CD4-positive, alpha-beta T cell treated with Interleukin-2 at 100 ng/mL for 4 hours (primary cell): ENCODE data around the gene TMEM121.
"Not testable (repeated sequence)": the region's sequence is repeated elsewhere in the genome, so short reads cannot be mapped to it uniquely, and the experiment has no call there.

Experiments
- DNase-seq: peaks from one replicate; pipeline ENCODE4 v3.0.0-alpha.2; 2020; ENCODE audit warnings: low spot score

Gene TMEM121

GRCh38 chr14:105528586-105529318 is 2.4 kb downstream of the TMEM121 start:
- no peak for DNase-seq

DNA sequence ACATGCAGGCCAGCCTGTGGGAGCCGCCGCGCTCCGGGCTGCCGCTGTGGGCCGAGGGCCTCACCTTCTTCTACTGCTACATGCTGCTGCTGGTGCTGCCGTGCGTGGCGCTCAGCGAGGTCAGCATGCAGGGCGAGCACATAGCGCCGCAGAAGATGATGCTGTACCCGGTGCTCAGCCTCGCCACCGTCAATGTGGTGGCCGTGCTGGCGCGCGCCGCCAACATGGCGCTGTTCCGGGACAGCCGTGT is 2.9 kb downstream of the TMEM121 start:
- DNase-seq = no peak

DNA sequence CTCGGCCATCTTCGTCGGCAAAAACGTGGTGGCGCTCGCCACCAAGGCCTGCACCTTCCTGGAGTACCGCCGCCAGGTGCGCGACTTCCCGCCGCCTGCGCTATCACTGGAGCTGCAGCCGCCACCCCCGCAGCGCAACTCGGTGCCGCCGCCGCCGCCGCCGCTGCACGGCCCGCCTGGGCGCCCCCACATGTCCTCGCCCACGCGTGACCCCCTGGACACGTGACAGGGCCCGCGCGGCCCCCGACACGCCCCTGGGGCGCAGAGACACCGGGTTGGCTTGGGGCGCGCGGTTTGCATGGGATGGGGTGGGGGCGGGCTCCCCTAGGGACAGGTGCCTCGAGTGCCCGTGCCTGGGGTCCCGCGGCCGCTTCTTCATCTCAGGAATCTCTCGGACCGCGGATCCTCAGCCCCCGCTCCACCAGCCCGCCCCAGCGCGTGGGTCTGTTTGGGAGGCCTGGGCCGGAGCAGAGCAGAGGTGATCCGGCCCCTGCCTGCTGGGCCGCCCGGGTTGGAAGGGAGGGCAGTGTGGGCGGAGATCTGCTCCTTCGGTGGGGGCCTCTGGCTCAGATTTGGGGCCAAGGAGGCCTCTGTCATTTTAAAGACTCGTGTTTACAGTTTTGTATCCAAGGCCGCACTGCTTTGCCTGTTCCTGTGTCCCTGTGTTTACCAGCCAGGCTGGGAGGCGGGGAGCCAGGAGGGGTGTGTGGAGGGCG is 3.3 kb downstream of the TMEM121 start:
- DNase-seq = peak; percentile 21

DNA sequence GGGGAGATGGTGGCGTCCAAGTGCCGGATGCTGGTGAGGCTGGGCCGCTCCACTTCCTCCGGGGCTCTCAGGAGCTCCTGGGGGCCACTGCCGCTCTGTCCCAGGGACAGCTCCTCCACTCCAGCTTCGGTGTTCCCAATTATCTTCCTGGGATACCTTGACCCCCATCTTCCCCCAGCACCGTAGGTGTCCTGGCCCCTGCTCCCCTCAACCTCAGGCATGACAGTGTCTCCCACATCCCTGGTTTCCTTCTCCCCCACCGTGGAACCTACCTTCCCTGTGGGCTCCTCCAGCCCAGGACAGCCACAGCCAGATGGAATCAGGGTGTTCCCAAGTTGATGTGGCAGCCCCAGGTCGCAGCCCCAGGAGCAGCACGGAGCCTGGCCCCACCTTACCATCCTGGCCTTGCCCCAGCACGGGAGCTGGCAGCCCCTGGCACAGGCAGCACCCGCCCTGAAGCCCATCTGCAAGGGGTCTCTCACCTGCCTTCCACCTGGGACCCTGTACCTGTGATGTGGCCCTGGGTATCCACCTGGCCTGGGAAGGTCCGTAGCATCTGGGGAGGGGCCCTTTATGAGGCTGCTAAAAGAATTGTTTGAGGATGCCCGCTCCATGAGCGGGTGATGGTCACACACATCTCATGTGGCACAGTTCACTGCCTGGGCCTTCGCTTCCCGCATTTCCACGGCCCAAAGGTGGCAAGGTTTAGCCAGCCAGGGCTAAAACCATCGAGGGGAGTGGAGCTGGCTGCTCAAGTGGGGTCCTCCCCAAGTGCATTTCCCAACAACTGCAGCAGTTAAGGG is 4.1 kb downstream of the TMEM121 start:
- DNase-seq = no peak

DNA sequence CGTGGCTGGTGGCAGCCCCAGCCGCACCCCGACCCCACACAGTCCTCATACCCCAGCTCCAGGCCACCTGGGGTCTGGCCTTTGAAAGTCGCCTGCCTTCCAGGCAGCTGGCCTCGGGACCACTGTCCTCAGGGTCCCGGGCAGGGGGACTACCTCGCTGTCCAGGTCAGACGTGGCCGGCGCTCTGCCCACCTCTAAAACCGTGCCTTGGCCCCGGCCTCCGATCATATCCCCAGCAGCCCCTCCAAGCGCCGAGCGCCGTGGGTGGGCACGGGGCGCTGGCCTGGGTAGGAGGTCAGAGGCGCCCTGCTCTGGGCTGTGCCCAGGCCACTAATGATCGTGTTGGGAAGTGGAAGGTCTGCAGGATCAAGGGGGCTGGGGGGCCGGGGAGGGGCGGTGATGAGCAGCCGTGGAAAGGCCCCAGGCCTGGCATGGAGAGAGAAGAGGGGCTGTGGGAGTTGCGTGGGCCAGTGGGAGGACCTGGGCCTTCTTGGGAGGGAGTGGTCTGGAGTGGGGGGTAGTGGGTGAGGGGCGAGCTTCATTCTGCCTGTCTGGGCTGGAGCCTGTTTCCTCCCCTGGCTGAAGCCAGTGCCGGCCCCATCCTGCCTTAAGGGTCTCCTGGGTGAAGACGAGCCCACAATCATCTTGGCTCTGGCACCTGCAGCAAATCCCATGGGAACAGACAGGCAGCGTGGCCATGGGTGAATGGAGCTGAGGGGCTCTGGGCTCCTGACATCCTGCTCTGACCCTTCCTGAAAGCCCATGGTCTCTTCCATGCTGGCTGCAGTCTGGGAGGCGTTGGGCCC is 4.9 kb downstream of the TMEM121 start:
- DNase-seq = no peak

DNA sequence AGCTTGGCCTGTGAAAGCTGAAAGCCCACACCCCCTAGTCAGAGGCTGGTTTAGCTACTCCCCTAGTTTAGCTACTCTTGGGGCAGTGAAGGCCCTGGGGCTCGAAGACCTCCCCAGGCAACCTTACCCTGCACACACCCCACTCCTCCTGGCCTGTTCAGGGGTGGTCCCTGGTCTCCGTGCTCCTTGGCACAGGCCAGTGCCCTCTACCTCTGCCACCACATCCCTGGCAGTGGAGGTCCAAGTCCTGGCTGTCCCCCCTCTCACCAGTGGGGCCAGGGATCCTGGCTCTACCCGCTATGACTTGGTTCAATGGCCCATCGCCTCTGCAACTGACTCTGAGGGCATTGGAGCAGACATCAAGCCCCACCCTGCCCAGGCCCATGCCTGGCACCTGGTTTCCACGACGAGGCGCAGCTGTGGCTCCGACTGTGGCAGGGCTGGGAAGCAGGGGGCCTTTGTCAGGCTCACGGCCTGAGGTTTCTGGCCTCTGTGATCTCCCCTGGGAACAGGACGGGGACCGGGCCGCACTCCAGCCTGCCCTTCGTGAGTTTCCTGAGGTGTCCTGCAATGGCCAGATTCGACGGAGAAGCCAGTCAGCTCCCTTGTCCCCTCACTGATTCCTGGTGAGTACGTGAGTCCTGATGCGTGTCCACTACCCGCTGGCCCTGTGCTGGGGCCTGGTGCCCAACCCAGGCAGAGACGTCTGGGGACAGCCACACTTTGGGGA is 5.7 kb downstream of the TMEM121 start:
- DNase-seq = no peak

DNA sequence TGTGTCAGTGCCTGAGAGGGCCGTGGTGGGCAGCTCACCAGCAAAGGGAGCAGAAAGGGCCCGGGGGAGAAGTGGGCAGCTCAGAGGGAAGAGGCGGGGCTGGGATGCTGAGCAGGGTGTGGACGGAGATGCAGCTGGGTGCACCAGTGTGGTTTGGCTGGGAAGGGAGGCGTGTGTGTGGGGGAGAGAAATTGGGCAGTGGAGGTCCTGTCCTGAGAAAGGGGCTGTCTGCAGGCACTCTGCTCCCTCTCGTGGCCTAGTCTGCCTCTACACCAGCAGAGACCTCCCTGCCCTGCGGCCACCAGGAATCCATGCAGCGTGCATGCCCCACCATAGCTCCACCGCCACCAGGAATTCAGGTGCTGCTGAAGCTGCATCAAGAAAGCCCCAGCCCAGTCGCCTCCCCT is 6.4 kb downstream of the TMEM121 start:
- no peak for DNase-seq

DNA sequence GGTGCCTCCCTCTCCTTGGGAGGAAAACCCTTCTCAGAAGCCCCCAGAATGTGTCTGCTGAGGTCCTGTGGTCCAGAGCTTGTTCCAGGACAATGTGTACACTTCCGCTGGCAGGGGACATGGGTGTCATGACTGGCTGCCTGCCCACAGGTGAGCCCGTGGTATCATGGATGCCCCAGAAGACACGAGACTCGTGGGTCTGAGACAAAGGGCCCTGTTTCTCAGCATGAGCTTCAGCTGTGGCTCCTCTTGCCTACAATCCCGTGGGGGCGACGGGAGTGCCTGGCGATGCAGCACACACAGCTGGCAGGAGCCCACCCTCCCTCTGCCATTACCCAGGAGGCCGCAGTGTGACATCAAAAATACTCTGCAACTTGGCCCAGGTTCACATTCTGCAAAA is 7.0 kb downstream of the TMEM121 start:
- DNase-seq = no peak

DNA sequence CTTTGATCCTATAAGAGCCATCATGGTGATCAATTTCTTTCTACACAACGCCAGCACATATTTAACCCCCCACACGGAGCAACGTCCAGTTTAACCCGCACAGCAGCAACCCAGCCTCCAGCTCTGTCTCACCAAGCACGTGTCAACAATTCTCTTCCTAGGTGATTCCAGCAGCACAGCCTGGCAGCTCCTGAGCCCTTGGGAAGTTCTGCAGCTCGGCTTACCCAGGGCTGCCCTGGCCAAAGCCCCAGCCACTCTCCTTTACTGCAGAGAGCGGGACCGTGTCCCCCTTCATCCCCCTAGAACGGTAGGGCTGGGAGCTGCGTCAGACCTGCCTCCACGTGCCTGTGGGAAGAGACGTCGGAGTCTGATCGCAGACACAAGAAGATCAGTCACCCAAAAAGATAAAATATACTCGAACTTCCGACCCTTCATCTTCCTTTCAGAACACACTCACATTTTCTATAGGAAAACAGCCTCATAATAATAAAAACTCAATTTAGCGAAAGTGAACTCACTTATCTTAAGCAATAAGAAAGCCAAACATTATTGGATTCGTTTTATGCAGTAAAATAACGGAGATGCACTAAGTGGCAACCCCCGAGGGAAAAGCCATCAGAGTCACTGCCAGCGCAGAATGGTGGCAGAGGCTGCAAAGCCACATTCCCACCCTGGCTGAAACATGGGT is 7.6 kb downstream of the TMEM121 start:
- DNase-seq = no peak

GRCh38 chr14:105534586-105534985 is 8.2 kb downstream of the TMEM121 start:
- DNase-seq = no peak

- no peak for DNase-seq
These were observed 9.7 kb downstream of the TMEM121 start for GRCh38 chr14:105536051-105536450.

GRCh38 chr14:105536691-105537579 is 10.6 kb downstream of the TMEM121 start:
- no peak for DNase-seq

- peak; percentile 77 for DNase-seq
These were observed 11.4 kb downstream of the TMEM121 start for GRCh38 chr14:105537580-105538474.

GRCh38 chr14:105538481-105539049 is 12.2 kb downstream of the TMEM121 start:
- no peak for DNase-seq

GRCh38 chr14:105540811-105541210 is 14.4 kb downstream of the TMEM121 start:
- DNase-seq = no peak

DNA sequence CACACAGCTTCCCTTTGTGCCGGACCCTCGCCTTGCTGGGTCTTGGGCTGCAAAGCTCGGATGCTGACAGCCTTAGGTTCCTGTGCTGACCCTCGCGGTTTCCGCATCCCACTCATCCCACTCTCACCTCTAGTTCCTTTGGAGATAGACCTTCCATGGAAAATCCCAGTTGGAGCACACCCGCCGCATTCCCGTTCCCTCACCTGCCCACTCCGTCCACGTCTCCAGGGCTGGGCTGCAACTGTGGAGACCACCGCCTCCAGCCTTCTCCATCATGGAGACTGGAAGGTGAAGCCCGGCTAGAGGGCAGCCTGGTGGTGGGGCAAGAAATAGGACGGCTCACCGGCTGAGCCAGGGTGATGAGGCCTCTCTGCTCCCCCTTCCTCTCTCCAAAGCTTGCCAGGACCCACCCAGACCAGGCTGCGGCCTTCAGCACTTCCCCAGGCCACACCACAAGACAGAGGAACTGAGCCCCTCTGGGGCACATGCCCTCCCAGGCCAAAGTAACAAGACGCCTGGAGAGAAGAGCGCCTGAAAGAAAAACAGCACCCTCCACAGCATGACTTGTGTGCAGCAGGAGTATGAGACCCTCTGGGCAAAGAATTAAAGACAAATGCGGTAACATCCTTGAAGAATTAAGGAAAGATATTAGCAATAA is 15.0 kb downstream of the TMEM121 start:
- DNase-seq = no peak

DNA sequence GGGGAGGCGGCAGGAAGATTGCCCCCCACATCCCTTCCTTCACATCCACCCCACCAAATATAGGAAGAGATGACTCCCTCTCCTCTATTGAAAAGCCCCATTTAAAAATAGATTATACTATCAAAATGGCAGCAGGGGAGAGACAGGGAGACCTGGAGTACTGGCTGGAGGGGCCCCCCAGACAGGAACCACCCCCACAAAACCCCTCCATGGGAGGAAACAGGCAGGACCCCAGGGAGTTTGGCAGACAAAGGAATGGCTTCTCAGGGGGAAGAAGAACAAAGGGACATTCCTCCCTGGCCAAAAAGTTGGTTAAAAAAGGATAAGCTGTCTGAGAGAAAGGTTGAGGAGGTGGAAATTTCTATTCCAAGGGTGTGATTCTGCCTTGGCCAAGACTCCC is 19.3 kb downstream of the TMEM121 start:
- not testable (repeated sequence) for DNase-seq

DNA sequence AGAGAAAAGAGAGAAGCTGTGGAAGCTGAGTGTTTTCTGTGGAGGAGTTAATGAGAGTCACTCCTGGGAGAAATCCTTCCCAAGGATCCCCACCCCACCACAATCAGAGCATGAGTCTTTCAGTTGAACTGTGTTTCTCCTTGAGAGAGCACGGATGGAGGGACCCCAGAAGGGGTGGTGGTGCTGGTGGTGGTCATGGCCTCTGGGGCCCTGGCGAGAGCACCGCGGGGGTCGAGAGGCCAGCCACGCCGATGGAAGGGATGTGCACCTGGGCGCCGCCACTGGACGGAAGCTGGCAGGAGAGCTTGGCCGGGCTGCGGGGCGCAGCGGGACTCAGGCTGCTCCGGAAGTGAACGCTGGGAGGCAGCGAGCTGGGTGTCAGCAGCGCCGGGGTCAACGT is 20.0 kb downstream of the TMEM121 start:
- not testable (repeated sequence) for DNase-seq
